Sigmoid colon (tissue), 4 donors: Measurements from ENCODE around the gene ATOH7.

Experiments used
- EP300 ChIP-seq, 4 donors: sonication (generic); formaldehyde crosslinking; IDR thresholded peaks; one replicate each; pipeline ENCODE4 v1.6.1; 2017; ENCODE audit warnings: antibody characterized with exemption in 4 of 4
- POLR2A ChIP-seq, 2 donors: fragments of 450-650 bp; IDR thresholded peaks; one replicate each; pipeline ENCODE4 v1.6.1; 2016; ENCODE audit warnings: antibody characterized with exemption in 2 of 2, mild to moderate bottlenecking in 2 of 2, moderate library complexity in 2 of 2
- TF ChIP-seq, protein P1 (sequence below), 4 experiments: fragments of 450-650 bp in 3 of 4; fragments of 200-600 bp in 1 of 4; IDR thresholded peaks; one replicate each; pipeline ENCODE4 v1.5.1; 2016 to 2019; ENCODE audit warnings: antibody characterized with exemption in 4 of 4, mild to moderate bottlenecking in 3 of 4, moderate library complexity in 2 of 4

DNA sequence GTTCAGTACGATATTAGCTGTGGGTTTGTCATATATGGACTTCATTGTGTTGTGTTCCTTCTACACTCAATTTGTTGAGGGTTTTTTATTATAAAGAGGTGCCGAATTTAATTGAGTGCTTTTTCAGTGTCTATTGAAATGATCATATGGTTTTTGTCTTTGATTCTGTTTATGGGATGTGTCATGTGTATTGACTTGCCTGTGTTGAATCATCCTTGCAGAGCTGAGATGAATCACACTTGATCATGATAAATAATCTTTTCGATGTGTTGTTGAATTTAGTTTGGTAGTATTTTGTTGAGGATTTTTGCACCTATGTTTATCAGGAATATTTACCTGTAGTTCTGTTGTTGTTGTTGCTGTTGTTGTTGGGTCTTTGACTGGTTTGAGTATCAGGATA lies 39.8 kb downstream of the ATOH7 start:
- TF ChIP-seq, protein P1, sequence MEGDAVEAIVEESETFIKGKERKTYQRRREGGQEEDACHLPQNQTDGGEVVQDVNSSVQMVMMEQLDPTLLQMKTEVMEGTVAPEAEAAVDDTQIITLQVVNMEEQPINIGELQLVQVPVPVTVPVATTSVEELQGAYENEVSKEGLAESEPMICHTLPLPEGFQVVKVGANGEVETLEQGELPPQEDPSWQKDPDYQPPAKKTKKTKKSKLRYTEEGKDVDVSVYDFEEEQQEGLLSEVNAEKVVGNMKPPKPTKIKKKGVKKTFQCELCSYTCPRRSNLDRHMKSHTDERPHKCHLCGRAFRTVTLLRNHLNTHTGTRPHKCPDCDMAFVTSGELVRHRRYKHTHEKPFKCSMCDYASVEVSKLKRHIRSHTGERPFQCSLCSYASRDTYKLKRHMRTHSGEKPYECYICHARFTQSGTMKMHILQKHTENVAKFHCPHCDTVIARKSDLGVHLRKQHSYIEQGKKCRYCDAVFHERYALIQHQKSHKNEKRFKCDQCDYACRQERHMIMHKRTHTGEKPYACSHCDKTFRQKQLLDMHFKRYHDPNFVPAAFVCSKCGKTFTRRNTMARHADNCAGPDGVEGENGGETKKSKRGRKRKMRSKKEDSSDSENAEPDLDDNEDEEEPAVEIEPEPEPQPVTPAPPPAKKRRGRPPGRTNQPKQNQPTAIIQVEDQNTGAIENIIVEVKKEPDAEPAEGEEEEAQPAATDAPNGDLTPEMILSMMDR (IDR thresholded peaks at IDR 0.05): no peak
- no peak for TF ChIP-seq POLR2A (IDR thresholded peaks at IDR 0.05)
- TF ChIP-seq EP300 (IDR thresholded peaks at IDR 0.05): no peak
